Parathyroid adenoma (tissue), 2 donors: ENCODE results near the gene CERS1.
A peak's percentile ranks its signal among the peaks of the same experiment; 100 is the strongest.

Source experiments
- H2AFZ ChIP-seq: fragments of 300-600 bp; sonication (generic); one replicate; pipeline ENCODE4 v1.7.0; 2017; ENCODE audit warnings: antibody characterized with exemption, mild to moderate bottlenecking
- H3K27ac ChIP-seq: fragments of 300-600 bp; sonication (generic); one replicate; pipeline ENCODE4 v1.7.0; 2017
- H3K27me3 ChIP-seq: fragments of 300-600 bp; sonication (generic); one replicate; pipeline ENCODE4 v1.7.0; 2017; ENCODE audit warnings: low read length; ENCODE audit not compliant: control insufficient read depth, insufficient read depth
- H3K36me3 ChIP-seq: fragments of 300-600 bp; sonication (generic); one replicate; pipeline ENCODE4 v1.7.0; 2017; ENCODE audit warnings: low read length; ENCODE audit not compliant: control insufficient read depth, insufficient read depth
- H3K4me1 ChIP-seq: fragments of 300-600 bp; sonication (generic); one replicate; pipeline ENCODE4 v1.7.0; 2017; ENCODE audit warnings: control low read depth
- H3K4me2 ChIP-seq: fragments of 300-600 bp; sonication (generic); one replicate; pipeline ENCODE4 v1.7.0; 2017; ENCODE audit warnings: low read length
- H3K4me3 ChIP-seq: fragments of 300-600 bp; sonication (generic); one replicate; pipeline ENCODE4 v1.7.0; 2017; ENCODE audit warnings: low read depth, low read length
- H3K79me2 ChIP-seq: fragments of 300-600 bp; sonication (generic); one replicate; pipeline ENCODE4 v1.7.0; 2017; ENCODE audit warnings: control low read depth
- H3K9ac ChIP-seq: fragments of 300-600 bp; sonication (generic); one replicate; pipeline ENCODE4 v1.7.0; 2017; ENCODE audit warnings: mild to moderate bottlenecking
- H3K9me3 ChIP-seq: fragments of 300-600 bp; sonication (generic); one replicate; pipeline ENCODE4 v1.7.0; 2017; ENCODE audit warnings: low read length; ENCODE audit not compliant: control insufficient read depth
- CTCF ChIP-seq: fragments of 300-600 bp; sonication (generic); IDR thresholded peaks from one replicate; pipeline ENCODE4 v1.7.0; 2017; ENCODE audit warnings: antibody characterized with exemption, mild to moderate bottlenecking
- donor health status: primary hyperparathyroidism.

Gene CERS1

GRCh38 chr19:18865973-18866799, 29.8 kb downstream of the CERS1 start:
- Histone ChIP-seq H3K27ac (no peak overlapping the region), H3K4me3 (no peak overlapping the region), H3K27me3 (no peaks in the 10 kb centered on the region)

GRCh38 chr19:18865106-18865972, 30.6 kb downstream of the CERS1 start:
- no peak for TF ChIP-seq CTCF
- H3K9me3 ChIP-seq: no peaks in the 10 kb centered on the region
- H3K4me2 ChIP-seq: no peak overlapping the region
- no peak overlapping the region for H3K4me3 ChIP-seq
- no peak overlapping the region for H3K27ac ChIP-seq
- no peak overlapping the region for H2AFZ ChIP-seq
- H3K9ac ChIP-seq: no peak overlapping the region
- H3K27me3 ChIP-seq: no peaks in the 10 kb centered on the region
- no peaks in the 10 kb centered on the region for H3K36me3 ChIP-seq
- H3K4me1 ChIP-seq: no peaks in the 10 kb centered on the region
- peaks cover 32% of the 10 kb centered on the region for H3K79me2 ChIP-seq

More at GRCh38 chr19:18865973-18866799, 29.8 kb downstream of the CERS1 start:
- no peaks in the 10 kb centered on the region for H3K4me1 ChIP-seq
- H2AFZ ChIP-seq: no peak overlapping the region
- peak; percentile 94 for TF ChIP-seq CTCF
- no peaks in the 10 kb centered on the region for H3K9me3 ChIP-seq
- H3K9ac ChIP-seq: no peak overlapping the region
- H3K79me2 ChIP-seq: peaks cover 25% of the 10 kb centered on the region
- H3K36me3 ChIP-seq: no peaks in the 10 kb centered on the region
- H3K4me2 ChIP-seq: no peak overlapping the region

- no peaks in the 10 kb centered on the region for H3K9me3 ChIP-seq
- H3K4me2 ChIP-seq: no peak overlapping the region
- H3K36me3 ChIP-seq: no peaks in the 10 kb centered on the region
- no peak overlapping the region for H2AFZ ChIP-seq
- no peak overlapping the region for H3K4me3 ChIP-seq
- no peaks in the 10 kb centered on the region for H3K27me3 ChIP-seq
- no peak overlapping the region for H3K9ac ChIP-seq
- no peak for TF ChIP-seq CTCF
- H3K79me2 ChIP-seq: peaks cover 39% of the 10 kb centered on the region
- no peak overlapping the region for H3K27ac ChIP-seq
- no peaks in the 10 kb centered on the region for H3K4me1 ChIP-seq
These were observed 32.1 kb downstream of the CERS1 start for GRCh38 chr19:18863843-18864362.

- H3K27ac ChIP-seq: no peak overlapping the region
- H3K9me3 ChIP-seq: no peaks in the 10 kb centered on the region
- no peak overlapping the region for H3K4me2 ChIP-seq
- no peak overlapping the region for H3K4me3 ChIP-seq
- peaks cover 41% of the 10 kb centered on the region for H3K79me2 ChIP-seq
- no peaks in the 10 kb centered on the region for H3K27me3 ChIP-seq
- no peak overlapping the region for H2AFZ ChIP-seq
- no peak overlapping the region for H3K9ac ChIP-seq
- no peaks in the 10 kb centered on the region for H3K36me3 ChIP-seq
- no peak for TF ChIP-seq CTCF
- no peaks in the 10 kb centered on the region for H3K4me1 ChIP-seq
These were observed 32.7 kb downstream of the CERS1 start for GRCh38 chr19:18862976-18863842.
